PC-9 (cell line): ENCODE measurements around the gene KLHDC8A. TPM values are rescaled to one million over a fixed set of nuclear protein-coding genes. Genes with fewer than 3 reads are reported as not detected.
"Not testable (repeated sequence)": the region's sequence is repeated elsewhere in the genome, so short reads cannot be mapped to it uniquely, and the experiment has no call there.

Source experiments
- BruUV-seq: library from RNA; stranded (reverse); fragments of 400-500 nt; replicated peaks from 2 replicates; lab custom pipeline; 2021; lab: Mats Ljungman, UMichigan
- CTCF ChIA-PET: fragments of 300-600 bp; sonication (Branson Sonifier 250); formaldehyde crosslinking; loops from one replicate; lab custom pipeline; 2022; ENCODE audit warnings: antibody characterized with exemption; lab: Charles Lee
- POLR2A ChIA-PET: fragments of 300-600 bp; sonication (Branson Sonifier 250); formaldehyde crosslinking; loops from one replicate; lab custom pipeline; 2022; ENCODE audit warnings: antibody characterized with exemption; ENCODE audit not compliant: unreplicated experiment; lab: Charles Lee
- DNase-seq, 2 experiments: peaks; one replicate each; pipeline versions ENCODE4 v3.0.0 to v3.0.0-alpha.2; 2015 to 2022; ENCODE audit warnings: mixed read lengths in 1 of 2
- H2AFZ ChIP-seq: fragments of 200-600 bp; sonication (generic); 2 replicates; pipeline ENCODE4 v1.8.1; 2017; ENCODE audit warnings: antibody characterized with exemption
- H3F3A ChIP-seq: fragments of 200-600 bp; sonication (generic); 2 replicates; pipeline ENCODE4 v1.8.1; 2017; ENCODE audit warnings: antibody characterized with exemption, mild to moderate bottlenecking, low read depth; ENCODE audit not compliant: insufficient read depth
- H3K27ac ChIP-seq: fragments of 200-600 bp; sonication (generic); 2 replicates; pipeline ENCODE4 v1.6.1; 2016; ENCODE audit warnings: mixed run types
- H3K27me3 ChIP-seq: fragments of 200-600 bp; sonication (generic); 2 replicates; pipeline ENCODE4 v1.6.1; 2016; ENCODE audit warnings: low read depth, mixed run types; ENCODE audit not compliant: insufficient read depth
- H3K36me3 ChIP-seq: fragments of 200-600 bp; sonication (generic); 2 replicates; pipeline ENCODE4 v1.6.1; 2016; ENCODE audit warnings: low read depth, mixed run types
- H3K4me1 ChIP-seq: fragments of 200-600 bp; sonication (generic); replicated peaks from 2 replicates; pipeline ENCODE4 v1.6.1; 2016; ENCODE audit warnings: mixed run types; ENCODE audit not compliant: insufficient read depth
- H3K4me2 ChIP-seq: fragments of 200-600 bp; sonication (generic); 2 replicates; pipeline ENCODE4 v1.6.1; 2017; ENCODE audit warnings: mixed run types
- H3K4me3 ChIP-seq: fragments of 200-600 bp; sonication (generic); 2 replicates; pipeline ENCODE4 v1.6.1; 2016; ENCODE audit warnings: mixed run types
- H3K79me2 ChIP-seq: fragments of 200-600 bp; sonication (generic); 2 replicates; pipeline ENCODE4 v1.6.1; 2017; ENCODE audit warnings: low read depth, mixed run types
- H3K9me2 ChIP-seq: fragments of 200-600 bp; sonication (generic); 2 replicates; pipeline ENCODE4 v1.8.1; 2017; ENCODE audit warnings: mild to moderate bottlenecking; ENCODE audit not compliant: insufficient read depth
- H3K9me3 ChIP-seq: fragments of 200-600 bp; sonication (generic); 2 replicates; pipeline ENCODE4 v1.8.1; 2016; ENCODE audit warnings: low read depth; ENCODE audit not compliant: insufficient read depth
- H4K20me1 ChIP-seq: fragments of 200-600 bp; sonication (generic); 2 replicates; pipeline ENCODE4 v1.8.1; 2017; ENCODE audit not compliant: insufficient read depth
- EZH2 ChIP-seq: fragments of 200-600 bp; sonication (generic); IDR thresholded peaks from 2 replicates; pipeline ENCODE4 v1.8.0; 2017; ENCODE audit warnings: antibody characterized with exemption, low read depth
- intact Hi-C: fragments of 100-400 bp; cut with micrococcal nuclease; formaldehyde crosslinking; loops from one replicate; pipeline ENCODE4 v1.10.0; 2022; ENCODE audit not compliant: unreplicated experiment
- total RNA-seq: library from RNA; stranded (reverse); gene quantifications from 2 replicates; pipeline ENCODE4 v1.2.3, GENCODE V29; 2021
- TF ChIP-seq, protein P1 (sequence below): fragments of 200-600 bp; sonication (generic); conservative IDR thresholded peaks from 2 replicates; pipeline ENCODE4 v1.6.1; 2017; ENCODE audit warnings: mixed run types, antibody characterized with exemption, mild to moderate bottlenecking, moderate library complexity

The KLHDC8A gene
- total RNA-seq, 1 experiment from 2014 or later, result not detected

DNA sequence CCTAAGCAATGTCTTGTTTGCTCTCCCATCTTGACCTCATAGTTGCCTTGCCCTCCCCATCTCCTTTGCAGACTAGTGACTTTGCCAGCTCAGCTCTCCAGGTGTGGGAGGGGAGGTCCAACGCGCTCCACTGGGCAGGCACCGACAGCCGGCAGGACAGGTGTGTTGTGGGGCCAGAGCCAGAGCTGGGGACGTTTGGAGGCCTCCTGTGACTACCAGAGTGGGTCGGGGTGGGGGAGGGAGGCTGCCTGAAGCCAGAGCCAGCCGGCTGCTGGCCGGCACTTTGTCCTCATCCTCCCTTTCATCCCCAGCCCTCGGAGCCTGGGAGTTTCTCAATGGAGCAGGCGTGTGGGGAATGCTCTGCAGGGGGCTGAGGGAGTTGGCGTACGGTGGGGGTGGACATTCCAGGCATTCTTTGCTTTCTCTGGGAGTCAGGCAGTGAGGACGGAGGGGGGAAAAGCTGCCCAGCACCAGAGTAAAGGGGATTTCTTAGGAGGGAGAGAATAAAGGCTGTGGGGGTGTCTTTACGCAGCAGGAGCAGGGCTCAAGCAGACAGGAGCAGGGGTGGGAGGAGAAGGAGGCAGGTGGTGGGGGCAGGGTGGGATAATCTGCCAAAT lies 55.4 kb downstream of the KLHDC8A start:
- intact Hi-C loops, result loop anchor here (1.0 kb wide), 3 partner anchors 16 to 27 kb away; no protein-coding TSS in a partner anchor

DNA sequence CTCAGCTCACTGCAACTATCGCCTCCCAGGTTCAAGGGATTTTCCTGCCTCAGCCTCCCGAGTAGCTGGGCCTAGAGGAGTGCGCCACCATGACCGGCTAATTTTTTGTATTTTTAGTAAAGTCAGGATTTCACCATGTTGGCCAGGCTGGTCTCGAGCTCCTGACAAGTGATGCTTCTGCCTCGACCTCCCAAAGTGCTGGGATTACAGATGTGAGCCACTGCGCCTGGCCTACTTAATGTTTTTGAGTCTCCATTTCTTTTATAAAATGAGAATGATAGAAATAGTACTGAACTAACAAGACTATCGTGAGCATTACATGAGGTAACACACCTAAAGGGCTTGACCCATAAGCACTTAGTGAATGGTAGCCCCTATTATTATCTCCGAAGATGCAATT lies 56.6 kb downstream of the KLHDC8A start:
- ChIA-PET CTCF (interaction anchor here (0.6 to 1.5 kb wide), 5 partner anchors 8 to 677 kb away, joined by 3 to 17 read pairs (median 4); no protein-coding TSS in a partner anchor), POLR2A (no interaction called here)
- Histone ChIP-seq H3K4me2 (peak overlapping the region; percentile 66; the same call in 1 of the 2 replicates), H4K20me1 (no peaks in the 10 kb centered on the region), H3F3A (peaks cover 32% of the 10 kb centered on the region; the same call in 1 of the 2 replicates), H3K4me3 (no peak overlapping the region), H3K9me3 (no peaks in the 10 kb centered on the region), H3K27me3 (no peaks in the 10 kb centered on the region), H3K9me2 (no peaks in the 10 kb centered on the region), H3K79me2 (no peaks in the 10 kb centered on the region), H3K36me3 (no peaks in the 10 kb centered on the region), H3K27ac (peak overlapping the region; percentile 68; the same call in 1 of the 2 replicates), H2AFZ (no peak overlapping the region), H3K4me1 (peaks cover 63% of the 10 kb centered on the region)
- no TSS peak for BruUV-seq
- TF ChIP-seq, protein P1, sequence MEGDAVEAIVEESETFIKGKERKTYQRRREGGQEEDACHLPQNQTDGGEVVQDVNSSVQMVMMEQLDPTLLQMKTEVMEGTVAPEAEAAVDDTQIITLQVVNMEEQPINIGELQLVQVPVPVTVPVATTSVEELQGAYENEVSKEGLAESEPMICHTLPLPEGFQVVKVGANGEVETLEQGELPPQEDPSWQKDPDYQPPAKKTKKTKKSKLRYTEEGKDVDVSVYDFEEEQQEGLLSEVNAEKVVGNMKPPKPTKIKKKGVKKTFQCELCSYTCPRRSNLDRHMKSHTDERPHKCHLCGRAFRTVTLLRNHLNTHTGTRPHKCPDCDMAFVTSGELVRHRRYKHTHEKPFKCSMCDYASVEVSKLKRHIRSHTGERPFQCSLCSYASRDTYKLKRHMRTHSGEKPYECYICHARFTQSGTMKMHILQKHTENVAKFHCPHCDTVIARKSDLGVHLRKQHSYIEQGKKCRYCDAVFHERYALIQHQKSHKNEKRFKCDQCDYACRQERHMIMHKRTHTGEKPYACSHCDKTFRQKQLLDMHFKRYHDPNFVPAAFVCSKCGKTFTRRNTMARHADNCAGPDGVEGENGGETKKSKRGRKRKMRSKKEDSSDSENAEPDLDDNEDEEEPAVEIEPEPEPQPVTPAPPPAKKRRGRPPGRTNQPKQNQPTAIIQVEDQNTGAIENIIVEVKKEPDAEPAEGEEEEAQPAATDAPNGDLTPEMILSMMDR, result no peak
- no peak for TF ChIP-seq EZH2
- intact Hi-C loops, result no loop called here
- no peak for DNase-seq

More for the DNA sequence above, 55.4 kb downstream of the KLHDC8A start:
- no peaks in the 10 kb centered on the region for H3K79me2 ChIP-seq
- CTCF ChIA-PET, result interaction anchor here (0.7 to 1.5 kb wide), 3 partner anchors 16 to 23 kb away, joined by 3 to 12 read pairs (median 4); no protein-coding TSS in a partner anchor
- H3F3A ChIP-seq, result peaks cover 24% of the 10 kb centered on the region; the same call in 1 of the 2 replicates
- H3K4me1 ChIP-seq, result peaks cover 51% of the 10 kb centered on the region
- H3K4me3 ChIP-seq, result peak overlapping the region; percentile 15; the same call in 1 of the 2 replicates
- peak overlapping the region; percentile 23 for H2AFZ ChIP-seq
- peak; percentile 78 to 85 for DNase-seq
- H4K20me1 ChIP-seq, result no peaks in the 10 kb centered on the region
- no TSS peak for BruUV-seq
- H3K4me2 ChIP-seq, result peak overlapping the region; percentile 66
- H3K9me2 ChIP-seq, result no peaks in the 10 kb centered on the region
- no peaks in the 10 kb centered on the region for H3K9me3 ChIP-seq
- H3K27me3 ChIP-seq, result no peaks in the 10 kb centered on the region
- POLR2A ChIA-PET, result interaction anchor here (0.5 to 1.0 kb wide), 3 partner anchors 16 to 593 kb away, joined by 5 to 13 read pairs (median 10); no protein-coding TSS in a partner anchor
- H3K36me3 ChIP-seq, result no peaks in the 10 kb centered on the region
- peak overlapping the region; percentile 68 for H3K27ac ChIP-seq
- no peak for TF ChIP-seq EZH2
- TF ChIP-seq, protein P1, result no peak

DNA sequence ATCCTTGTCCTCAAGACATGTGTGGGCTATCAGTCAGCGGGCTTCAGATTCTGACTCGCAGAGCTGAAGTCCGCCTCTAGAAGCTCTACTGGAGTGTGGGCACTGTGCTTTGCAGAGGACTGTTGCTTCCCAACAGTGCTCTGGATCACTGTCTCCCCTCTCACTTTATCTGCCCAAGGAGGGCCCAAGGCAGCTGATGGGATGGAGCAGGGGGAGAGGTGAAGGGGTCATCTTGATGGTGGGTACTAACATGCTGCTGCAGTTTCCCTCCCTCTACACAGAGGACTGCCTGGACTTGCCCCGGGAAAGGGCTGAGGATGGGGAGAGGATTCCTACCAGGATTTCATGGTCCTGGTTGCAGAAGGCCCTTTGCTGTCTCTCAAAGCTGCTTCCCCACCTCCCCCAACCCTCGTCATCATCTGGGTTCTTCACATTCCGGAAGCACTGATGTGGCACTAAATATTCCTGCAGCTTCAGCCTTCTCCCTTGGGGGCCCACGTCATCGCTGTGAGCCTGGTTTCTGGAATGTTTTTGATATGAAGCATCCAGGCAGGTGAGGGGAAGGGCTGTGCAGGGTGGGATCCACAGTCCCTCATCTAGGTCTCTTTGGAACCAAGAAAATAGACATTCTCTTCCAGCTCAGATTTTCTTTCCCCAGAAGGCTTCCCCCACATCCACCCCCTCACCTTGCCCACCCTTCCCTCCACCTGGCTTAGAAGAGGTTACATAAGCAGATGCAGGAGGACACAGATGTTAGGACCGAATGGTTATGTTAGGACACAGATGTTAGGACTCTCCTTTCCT lies 58.3 kb downstream of the KLHDC8A start:
- POLR2A ChIA-PET, result interaction anchor here (0.5 to 0.6 kb wide), 3 partner anchors 16 to 1069 kb away, joined by 4 to 7 read pairs (median 5); no protein-coding TSS in a partner anchor
- Histone ChIP-seq H3F3A (peaks cover 43% of the 10 kb centered on the region; the same call in 1 of the 2 replicates), H4K20me1 (no peaks in the 10 kb centered on the region), H3K9me3 (no peaks in the 10 kb centered on the region), H3K9me2 (no peaks in the 10 kb centered on the region), H3K4me2 (peak overlapping the region; percentile 58), H3K36me3 (no peaks in the 10 kb centered on the region), H3K27ac (peak overlapping the region; percentile 61), H2AFZ (no peak overlapping the region; the same call in 1 of the 2 replicates), H3K4me1 (peaks cover 80% of the 10 kb centered on the region), H3K27me3 (no peaks in the 10 kb centered on the region), H3K79me2 (no peaks in the 10 kb centered on the region), H3K4me3 (no peak overlapping the region)
- DNase-seq, result peak; percentile 79 to 84
- TF ChIP-seq, protein P1, result no peak
- no peak for TF ChIP-seq EZH2
- CTCF ChIA-PET, result interaction anchor here (0.6 to 1.0 kb wide), 3 partner anchors 10 to 25 kb away, joined by 4 to 5 read pairs (median 4); no protein-coding TSS in a partner anchor
- no TSS peak for BruUV-seq
- intact Hi-C loops, result no loop called here

DNA sequence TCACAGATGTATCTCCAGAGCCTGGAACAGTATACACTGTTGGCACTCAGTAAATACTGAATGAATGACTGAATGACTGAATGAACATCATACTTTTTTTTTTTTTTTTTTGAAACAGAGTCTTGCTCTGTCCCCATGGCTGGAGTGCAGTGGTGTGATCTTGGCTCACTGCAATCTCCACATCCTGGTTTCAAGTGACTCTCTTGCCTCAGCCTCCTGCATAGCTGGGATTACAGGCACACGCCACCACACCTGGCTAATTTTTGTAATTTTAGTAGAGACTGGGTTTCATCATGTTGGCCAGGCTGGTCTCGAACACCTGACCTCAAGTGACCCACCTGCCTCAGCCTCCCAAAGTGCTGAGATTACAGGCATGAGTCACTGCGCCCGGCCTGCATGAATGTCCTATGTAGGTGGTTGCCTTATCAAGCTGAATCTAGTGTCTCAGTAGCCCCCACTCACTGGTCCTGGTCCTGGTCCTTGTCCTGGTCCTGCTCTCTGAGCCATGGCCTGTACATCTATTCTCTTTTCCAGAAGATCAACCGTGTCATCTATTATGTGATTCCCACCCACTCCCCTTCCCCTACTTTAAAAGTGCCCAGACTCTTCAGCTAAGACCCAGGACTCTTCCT lies 59.1 kb downstream of the KLHDC8A start:
- CTCF ChIA-PET, result interaction anchor here (0.6 kb wide), 1 partner anchor 9 kb away, joined by 4 read pairs; no protein-coding TSS in a partner anchor
- H3K27me3 ChIP-seq, BruUV-seq, H4K20me1 ChIP-seq, H3K4me3 ChIP-seq, H3K79me2 ChIP-seq, H3K9me2 ChIP-seq, DNase-seq, intact Hi-C loops, H3K36me3 ChIP-seq, H3K9me3 ChIP-seq, H2AFZ ChIP-seq: not testable (repeated sequence)
- peaks cover 85% of the 10 kb centered on the region for H3K4me1 ChIP-seq
- POLR2A ChIA-PET, result interaction anchor here (0.5 to 0.6 kb wide), 3 partner anchors 17 to 1068 kb away, joined by 4 to 7 read pairs (median 5); no protein-coding TSS in a partner anchor
- H3K4me2 ChIP-seq, result peak overlapping the region; percentile 58
- peaks cover 43% of the 10 kb centered on the region; the same call in 1 of the 2 replicates for H3F3A ChIP-seq
- peak overlapping the region; percentile 61 for H3K27ac ChIP-seq
